GM06990 (cell line): ENCODE results near the gene SLITRK2.

Source experiments
- DNase-seq: peaks from one replicate; pipeline ENCODE4 v3.0.0-alpha.2; 2011; ENCODE audit not compliant: insufficient read length; ENCODE audit errors: extremely low read depth
- H3K27me3 ChIP-seq: replicated peaks from 2 replicates; pipeline ENCODE4 v1.6.0; 2011; ENCODE audit warnings: low read length; ENCODE audit not compliant: control insufficient read depth, insufficient read depth
- H3K36me3 ChIP-seq: 2 replicates; pipeline ENCODE4 v1.5.1; 2011; ENCODE audit warnings: low read length; ENCODE audit not compliant: control insufficient read depth, insufficient read depth
- H3K4me3 ChIP-seq: replicated peaks from 2 replicates; pipeline ENCODE4 v1.5.1; 2011; ENCODE audit warnings: low read depth, mild to moderate bottlenecking, control low read depth, low read length
- CTCF ChIP-seq: IDR thresholded peaks from 2 replicates; pipeline ENCODE4 v1.5.1; 2011; ENCODE audit warnings: low read length, control low read depth, mild to moderate bottlenecking, inconsistent platforms; ENCODE audit not compliant: insufficient read depth, poor library complexity, severe bottlenecking

Gene SLITRK2

GRCh38 chrX:145817331-145818185 is at the start of gene SLITRK2:
Gene SLITRK2 (plus strand): TSS chrX:145817829. CDS start chrX:145822426, 4,597 bp downstream.
- H3K36me3 ChIP-seq: no peaks in the 10 kb centered on the region
- no peaks in the 10 kb centered on the region for H3K27me3 ChIP-seq
- H3K4me3 ChIP-seq: no peak within 1 kb of the TSS
- no peak for TF ChIP-seq CTCF
- DNase-seq: no peak

- no peaks in the 10 kb centered on the region for H3K27me3 ChIP-seq
- no peak for DNase-seq
- no peak overlapping the region for H3K4me3 ChIP-seq
- no peak for TF ChIP-seq CTCF
- no peaks in the 10 kb centered on the region for H3K36me3 ChIP-seq
Measured at GRCh38 chrX:145773006-145773405, 44.6 kb upstream of the SLITRK2 start.

GRCh38 chrX:145792281-145792680 is 25.3 kb upstream of the SLITRK2 start:
- Histone ChIP-seq H3K36me3 (no peaks in the 10 kb centered on the region), H3K4me3 (no peak overlapping the region), H3K27me3 (no peaks in the 10 kb centered on the region)
- DNase-seq: no peak
- TF ChIP-seq CTCF: no peak

- DNase-seq: no peak
- Histone ChIP-seq H3K27me3 (no peaks in the 10 kb centered on the region), H3K36me3 (no peaks in the 10 kb centered on the region), H3K4me3 (no peak overlapping the region)
- no peak for TF ChIP-seq CTCF
Measured at GRCh38 chrX:145803508-145803907, 14.1 kb upstream of the SLITRK2 start.

- Histone ChIP-seq H3K36me3 (no peaks in the 10 kb centered on the region), H3K27me3 (no peaks in the 10 kb centered on the region), H3K4me3 (no peak overlapping the region)
- no peak for TF ChIP-seq CTCF
- DNase-seq: no peak
Measured at GRCh38 chrX:145813081-145813480, 4.5 kb upstream of the SLITRK2 start.
